ENCODE data around the gene ZNF24. TPM values are rescaled to one million over a fixed set of nuclear protein-coding genes. Genes with fewer than 3 reads are reported as not detected.
A peak's percentile ranks its signal among the peaks of the same experiment; 100 is the strongest.

The ZNF24 gene
- total RNA-seq, 1 donor from 2014 or later = 84.8 TPM

DNA sequence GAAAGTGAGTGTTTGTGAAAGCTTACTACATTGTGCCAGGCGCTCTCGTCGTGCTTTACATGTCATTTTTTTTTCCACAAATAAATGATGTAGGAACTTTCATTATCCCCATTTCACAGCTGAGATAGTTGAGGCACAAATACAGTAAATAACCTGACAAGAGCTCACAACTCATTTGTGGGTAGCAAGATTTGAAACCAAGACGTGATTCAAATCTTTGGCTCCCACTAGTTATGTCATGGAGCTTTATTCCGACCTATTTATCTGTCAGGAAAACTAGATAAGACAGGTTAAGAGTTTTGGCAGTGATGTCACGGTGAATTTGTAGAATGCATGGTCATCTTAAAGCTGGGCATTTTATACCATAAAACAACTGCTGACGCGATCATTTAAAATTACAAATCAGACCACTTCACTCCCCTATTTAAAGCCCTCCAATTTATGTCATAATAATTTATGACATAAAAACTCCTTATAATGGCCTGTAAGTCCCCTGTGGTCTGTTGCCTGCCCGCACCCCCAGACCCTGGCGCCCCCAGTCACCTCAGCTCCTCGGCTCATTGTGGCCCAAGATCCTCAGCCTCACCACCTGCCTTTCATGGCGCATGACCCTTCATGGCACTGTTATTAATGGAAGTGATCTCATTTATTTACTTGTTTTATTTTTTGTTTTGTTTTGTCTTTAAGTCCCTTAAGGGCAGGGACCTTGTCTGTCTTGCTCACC is 678 bp upstream of the ZNF24 start:
- Histone ChIP-seq H3K79me2 (ENCODE audit: low read depth) (peaks cover 43% of the 10 kb centered on the region), H3K36me3 (no peaks in the 10 kb centered on the region), H3K4me1 (peaks cover 12% of the 10 kb centered on the region), H3K27ac (no peak overlapping the region), H3K27me3 (no peaks in the 10 kb centered on the region), H2AFZ (replicated peaks) (peak overlapping the region; percentile 90), H3K9ac (no peak overlapping the region), H4K20me1 (ENCODE audit: low read depth) (peaks cover 39% of the 10 kb centered on the region), H3K4me2 (peak overlapping the region; percentile 87), H3F3A (ENCODE audit: low read depth) (no peaks in the 10 kb centered on the region), H3K9me3 (ENCODE audit: low read depth) (no peaks in the 10 kb centered on the region), H3K4me3 (peak overlapping the region; percentile 90)
- DNase-seq (ENCODE audit: low spot score) = no peak
- no peaks in the 10 kb centered on the region for H3K27me3 Mint-ChIP-seq (ENCODE audit: insufficient read depth, low read depth)
- peaks cover 7% of the 10 kb centered on the region for H3K36me3 Mint-ChIP-seq
- peak overlapping the region; percentile 98 for H3K27ac Mint-ChIP-seq
- H3K9me3 Mint-ChIP-seq = no peaks in the 10 kb centered on the region
- peaks cover 33% of the 10 kb centered on the region for H3K4me1 Mint-ChIP-seq
- H3K4me3 Mint-ChIP-seq = peak overlapping the region; percentile 100
- TF ChIP-seq, protein P1, sequence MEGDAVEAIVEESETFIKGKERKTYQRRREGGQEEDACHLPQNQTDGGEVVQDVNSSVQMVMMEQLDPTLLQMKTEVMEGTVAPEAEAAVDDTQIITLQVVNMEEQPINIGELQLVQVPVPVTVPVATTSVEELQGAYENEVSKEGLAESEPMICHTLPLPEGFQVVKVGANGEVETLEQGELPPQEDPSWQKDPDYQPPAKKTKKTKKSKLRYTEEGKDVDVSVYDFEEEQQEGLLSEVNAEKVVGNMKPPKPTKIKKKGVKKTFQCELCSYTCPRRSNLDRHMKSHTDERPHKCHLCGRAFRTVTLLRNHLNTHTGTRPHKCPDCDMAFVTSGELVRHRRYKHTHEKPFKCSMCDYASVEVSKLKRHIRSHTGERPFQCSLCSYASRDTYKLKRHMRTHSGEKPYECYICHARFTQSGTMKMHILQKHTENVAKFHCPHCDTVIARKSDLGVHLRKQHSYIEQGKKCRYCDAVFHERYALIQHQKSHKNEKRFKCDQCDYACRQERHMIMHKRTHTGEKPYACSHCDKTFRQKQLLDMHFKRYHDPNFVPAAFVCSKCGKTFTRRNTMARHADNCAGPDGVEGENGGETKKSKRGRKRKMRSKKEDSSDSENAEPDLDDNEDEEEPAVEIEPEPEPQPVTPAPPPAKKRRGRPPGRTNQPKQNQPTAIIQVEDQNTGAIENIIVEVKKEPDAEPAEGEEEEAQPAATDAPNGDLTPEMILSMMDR (IDR thresholded peaks at IDR 0.05) = no peak
- TF ChIP-seq EZH2phosphoT487 (IDR thresholded peaks at IDR 0.05) (no peak), EZH2 (IDR thresholded peaks at IDR 0.05) (no peak)

DNA sequence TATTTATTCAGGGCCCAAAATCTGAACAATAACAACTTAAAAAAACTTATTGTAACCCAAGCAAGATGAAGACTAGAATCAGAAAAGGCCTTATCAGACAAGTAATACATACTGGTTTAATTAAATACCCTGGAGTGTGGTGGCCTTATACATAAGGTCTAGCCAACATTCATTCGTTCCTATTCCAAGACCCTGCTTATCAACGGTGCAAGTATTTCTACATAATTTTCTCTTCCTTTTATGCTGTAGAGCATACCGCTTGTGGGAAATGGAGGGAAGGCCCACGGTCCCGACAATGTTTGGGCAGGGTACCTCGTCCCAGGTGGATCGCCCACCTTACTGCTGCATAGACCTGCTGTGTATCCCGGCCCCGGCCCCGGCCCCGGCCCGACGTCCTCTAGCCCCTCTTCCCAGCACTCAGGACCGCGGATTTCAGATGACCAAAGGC is 708 bp downstream of the ZNF24 start:
- Histone ChIP-seq H3F3A (ENCODE audit: low read depth) (no peaks in the 10 kb centered on the region), H3K4me2 (peak overlapping the region; percentile 87), H4K20me1 (ENCODE audit: low read depth) (peaks cover 53% of the 10 kb centered on the region), H2AFZ (replicated peaks) (no peak overlapping the region), H3K4me1 (peaks cover 12% of the 10 kb centered on the region), H3K27me3 (no peaks in the 10 kb centered on the region), H3K9ac (peak overlapping the region; percentile 92), H3K9me3 (ENCODE audit: low read depth) (no peaks in the 10 kb centered on the region), H3K36me3 (peaks cover 10% of the 10 kb centered on the region), H3K27ac (no peak overlapping the region), H3K4me3 (peak overlapping the region; percentile 90), H3K79me2 (ENCODE audit: low read depth) (peaks cover 57% of the 10 kb centered on the region)
- TF ChIP-seq EZH2phosphoT487 (IDR thresholded peaks at IDR 0.05) = no peak
- TF ChIP-seq EZH2 (IDR thresholded peaks at IDR 0.05) = no peak
- TF ChIP-seq, protein P1 (IDR thresholded peaks at IDR 0.05) = no peak
- Mint-ChIP-seq H3K4me3 (peak overlapping the region; percentile 100), H3K36me3 (peaks cover 21% of the 10 kb centered on the region), H3K27ac (peak overlapping the region; percentile 98), H3K4me1 (peaks cover 33% of the 10 kb centered on the region), H3K27me3 (ENCODE audit: insufficient read depth, low read depth) (no peaks in the 10 kb centered on the region), H3K9me3 (no peaks in the 10 kb centered on the region)
- DNase-seq (ENCODE audit: low spot score) = no peak

DNA sequence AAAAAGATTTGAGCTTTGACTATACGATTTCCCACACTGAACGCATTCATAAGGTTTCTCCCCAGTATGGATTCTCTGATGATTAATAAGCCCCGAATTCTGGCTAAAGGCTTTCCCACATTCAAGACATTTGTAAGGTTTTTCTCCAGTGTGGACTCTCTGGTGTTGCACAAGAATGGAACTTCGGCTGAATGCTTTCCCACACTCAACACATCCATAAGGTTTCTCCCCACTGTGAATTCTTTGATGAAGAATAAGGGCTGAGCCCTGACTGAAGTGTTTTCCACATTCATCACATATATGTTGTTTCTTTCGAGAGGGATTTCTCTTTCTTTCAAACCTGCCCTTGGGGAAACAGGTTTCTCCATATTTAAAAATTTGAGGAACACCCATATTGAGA is 6.9 kb downstream of the ZNF24 start:
- DNase-seq (ENCODE audit: low spot score) = no peak
- Mint-ChIP-seq H3K4me3 (no peak overlapping the region), H3K27me3 (ENCODE audit: insufficient read depth, low read depth) (no peaks in the 10 kb centered on the region), H3K4me1 (no peaks in the 10 kb centered on the region), H3K36me3 (peaks cover 72% of the 10 kb centered on the region), H3K27ac (no peak overlapping the region), H3K9me3 (no peaks in the 10 kb centered on the region)
- Histone ChIP-seq H4K20me1 (ENCODE audit: low read depth) (peaks cover 46% of the 10 kb centered on the region), H3F3A (ENCODE audit: low read depth) (peaks cover 21% of the 10 kb centered on the region), H3K27ac (no peak overlapping the region), H3K4me3 (no peak overlapping the region), H3K79me2 (ENCODE audit: low read depth) (peaks cover 56% of the 10 kb centered on the region), H3K4me1 (no peaks in the 10 kb centered on the region), H3K4me2 (no peak overlapping the region), H3K27me3 (no peaks in the 10 kb centered on the region), H2AFZ (replicated peaks) (no peak overlapping the region), H3K36me3 (peaks cover 46% of the 10 kb centered on the region), H3K9ac (no peak overlapping the region), H3K9me3 (ENCODE audit: low read depth) (no peaks in the 10 kb centered on the region)
- TF ChIP-seq, protein P1 (IDR thresholded peaks at IDR 0.05) = no peak
- TF ChIP-seq EZH2phosphoT487 (IDR thresholded peaks at IDR 0.05) (no peak), EZH2 (IDR thresholded peaks at IDR 0.05) (no peak)

All from neural progenitor cell (in vitro differentiated cells).